IMR-90 (cell line): ENCODE measurements around the gene SIRT7. TPM values are rescaled to one million over a fixed set of nuclear protein-coding genes. Genes with fewer than 3 reads are reported as not detected.

Experiments
- ATAC-seq: fragments of 200-7000 bp; cut with Tn5 transposase; 2 replicates; pipeline ENCODE4 v1.9.1; 2020; ENCODE audit warnings: low read depth, mild to moderate bottlenecking, moderate library complexity
- BruUV-seq: library from RNA; stranded (reverse); fragments of 400-500 nt; replicated peaks from 2 replicates; lab custom pipeline; 2021; lab: Mats Ljungman, UMichigan
- CTCF ChIA-PET: fragments of 300-600 bp; formaldehyde crosslinking; extraction: SDS; loops from one replicate; lab custom pipeline; 2021; ENCODE audit warnings: antibody characterized with exemption; lab: Yijun Ruan, JAX
- POLR2A ChIA-PET: fragments of 300-600 bp; sonication (Branson Sonifier 250); formaldehyde crosslinking; loops from one replicate; lab custom pipeline; 2022; ENCODE audit warnings: antibody characterized with exemption; ENCODE audit not compliant: unreplicated experiment; lab: Charles Lee
- DNase-seq: peaks from one replicate; pipeline ENCODE4 v3.0.0; 2013
- H2AFZ ChIP-seq: replicated peaks from 2 replicates; pipeline ENCODE3; 2013; ENCODE audit warnings: low read length, mild to moderate bottlenecking; ENCODE audit not compliant: poor library complexity
- H2AK5ac ChIP-seq: 2 replicates; pipeline ENCODE4 v1.6.1; 2013; ENCODE audit warnings: low read depth, low read length, inconsistent platforms
- H2AK9ac ChIP-seq: replicated peaks from 2 replicates; pipeline ENCODE3; 2013; ENCODE audit warnings: mild to moderate bottlenecking, low read depth, low read length, moderate library complexity; ENCODE audit not compliant: poor library complexity
- H2BK120ac ChIP-seq: 2 replicates; pipeline ENCODE4 v1.6.1; 2013; ENCODE audit warnings: low read depth, low read length, inconsistent platforms
- H2BK15ac ChIP-seq: 3 replicates; pipeline ENCODE4 v1.6.1; 2013; ENCODE audit warnings: low read depth, low read length, inconsistent platforms
- H2BK20ac ChIP-seq: 2 replicates; pipeline ENCODE4 v1.6.1; 2013; ENCODE audit warnings: low read depth, mild to moderate bottlenecking, inconsistent platforms, low read length, moderate library complexity
- H2BK5ac ChIP-seq: 2 replicates; pipeline ENCODE4 v1.6.1; 2013; ENCODE audit warnings: mild to moderate bottlenecking, low read depth, low read length, inconsistent platforms; ENCODE audit not compliant: poor library complexity, severe bottlenecking
- H3K14ac ChIP-seq: replicated peaks from 2 replicates; pipeline ENCODE4 v1.6.1; 2013; ENCODE audit warnings: low read depth, low read length, inconsistent platforms
- H3K18ac ChIP-seq: 2 replicates; pipeline ENCODE4 v1.6.1; 2013; ENCODE audit warnings: low read depth, low read length, control low read depth
- H3K23ac ChIP-seq: 2 replicates; pipeline ENCODE4 v1.6.1; 2013; ENCODE audit warnings: low read depth, low read length, inconsistent platforms
- H3K27ac ChIP-seq: 2 replicates; pipeline ENCODE4 v1.5.1; 2013; ENCODE audit warnings: mild to moderate bottlenecking, control low read depth, low read length; ENCODE audit not compliant: insufficient read depth
- H3K27me3 ChIP-seq: 2 replicates; pipeline ENCODE4 v1.6.1; 2013; ENCODE audit warnings: low read length; ENCODE audit not compliant: control insufficient read depth, insufficient read depth
- H3K36me3 ChIP-seq: 2 replicates; pipeline ENCODE4 v1.6.1; 2013; ENCODE audit warnings: low read length, mixed read lengths; ENCODE audit not compliant: control insufficient read depth, insufficient read depth
- H3K4ac ChIP-seq: 2 replicates; pipeline ENCODE4 v1.6.1; 2013; ENCODE audit warnings: low read depth, low read length, inconsistent platforms
- H3K4me1 ChIP-seq: 2 replicates; pipeline ENCODE4 v1.6.1; 2013; ENCODE audit warnings: low read length, mixed read lengths; ENCODE audit not compliant: control insufficient read depth, insufficient read depth
- H3K4me2 ChIP-seq: 2 replicates; pipeline ENCODE4 v1.6.1; 2013; ENCODE audit warnings: low read depth, mild to moderate bottlenecking, control low read depth, low read length, moderate library complexity
- H3K4me3 ChIP-seq: 2 replicates; pipeline ENCODE4 v1.5.1; 2013; ENCODE audit warnings: low read depth, mild to moderate bottlenecking, control low read depth, low read length, moderate library complexity; ENCODE audit not compliant: insufficient read depth
- H3K56ac ChIP-seq: 2 replicates; pipeline ENCODE4 v1.6.1; 2013; ENCODE audit warnings: low read length, inconsistent platforms; ENCODE audit not compliant: insufficient read depth; ENCODE audit errors: extremely low read depth
- H3K79me1 ChIP-seq, 2 experiments: 2 replicates each; pipeline ENCODE4 v1.6.1; 2013; ENCODE audit warnings: low read length in 2 of 2, inconsistent platforms in 1 of 2, low read depth in 1 of 2
- H3K9ac ChIP-seq: 2 replicates; pipeline ENCODE4 v1.6.1; 2013; ENCODE audit warnings: low read depth, low read length, control low read depth
- H3K9me1 ChIP-seq: 2 replicates; pipeline ENCODE4 v1.6.1; 2013; ENCODE audit warnings: low read length, inconsistent platforms; ENCODE audit not compliant: insufficient read depth
- H3K9me3 ChIP-seq: 2 replicates; pipeline ENCODE4 v1.6.1; 2013; ENCODE audit warnings: low read length; ENCODE audit not compliant: control insufficient read depth, insufficient read depth
- H4K20me1 ChIP-seq: 2 replicates; pipeline ENCODE4 v1.6.1; 2013; ENCODE audit warnings: low read length, inconsistent platforms; ENCODE audit not compliant: insufficient read depth
- H4K5ac ChIP-seq: 2 replicates; pipeline ENCODE4 v1.6.1; 2013; ENCODE audit warnings: mild to moderate bottlenecking, low read depth, low read length, control low read depth
- H4K8ac ChIP-seq, 2 experiments: 2 replicates each; pipeline ENCODE4 v1.6.1; 2013; ENCODE audit warnings: low read depth in 2 of 2, low read length in 2 of 2, control low read depth in 1 of 2, inconsistent platforms in 1 of 2
- H4K91ac ChIP-seq: 2 replicates; pipeline ENCODE4 v1.6.1; 2013; ENCODE audit warnings: low read depth, low read length, inconsistent platforms; ENCODE audit not compliant: insufficient read depth
- MXI1 ChIP-seq: IDR thresholded peaks from 2 replicates; pipeline ENCODE4 v1.6.1; 2012; ENCODE audit warnings: low read depth, mild to moderate bottlenecking, low read length, moderate library complexity, borderline replicate concordance
- NFE2L2 ChIP-seq: fragments of 150-350 bp; IDR thresholded peaks from 2 replicates; pipeline ENCODE4 v1.6.1; 2016; ENCODE audit warnings: low read depth, mild to moderate bottlenecking, low read length
- SMC3 ChIP-seq: fragments of 150-350 bp; IDR thresholded peaks from 2 replicates; pipeline ENCODE4 v1.6.1; 2016; ENCODE audit warnings: low read depth, mild to moderate bottlenecking, antibody characterized with exemption, low read length, moderate library complexity
- WGBS, 2 experiments: methylation state at CpG; one replicate each; pipeline versions ENCODE4 v1.1.5 to v1.1.7; 2013; ENCODE audit warnings: missing lambda C conversion rate in 2 of 2; ENCODE audit not compliant: insufficient read length in 1 of 2; ENCODE audit errors: extremely low coverage in 2 of 2; 5-methylcytosine and 5-hydroxymethylcytosine counted together
- dilution Hi-C: fragments of 300-500 bp; cut with HindIII; formaldehyde crosslinking; loops from one replicate; pipeline ENCODE4 v1.14.3; 2018; ENCODE audit warnings: low sequenced_read_pairs; ENCODE audit not compliant: unreplicated experiment
- in situ Hi-C: fragments of 300-500 bp; cut with MboI; formaldehyde crosslinking; loops from 3 replicates; pipeline ENCODE4 v1.14.3; 2019; ENCODE audit warnings: low sequenced_read_pairs, inconsistent platforms, mixed read lengths
- intact Hi-C: fragments of 100-400 bp; cut with micrococcal nuclease; formaldehyde crosslinking; loops from 2 replicates; pipeline ENCODE4 v1.10.0; 2022
- polyA plus RNA-seq, 3 experiments: library from polyadenylated mRNA; depleted of rRNA; stranded (reverse); fragments of >200 nt; gene quantifications; 2 replicates each; pipeline ENCODE4 v1.2.3, GENCODE V29; 2012; ENCODE audit warnings: low replicate concordance in 1 of 3
- total RNA-seq: library from RNA; depleted of rRNA; stranded (reverse); fragments of >200 nt; gene quantifications from 2 replicates; pipeline ENCODE4 v1.2.3, GENCODE V29; 2012
- TF ChIP-seq, protein P1 (sequence below): fragments of 150-350 bp; IDR thresholded peaks from 2 replicates; pipeline ENCODE4 v1.6.1; 2017; ENCODE audit warnings: mild to moderate bottlenecking, antibody characterized with exemption, low read length, low read depth

The SIRT7 gene
- total and polyA plus RNA-seq, 2 of the 4 experiments (the other 2 are of a cell fraction): 14.5 to 19.8 TPM

DNA sequence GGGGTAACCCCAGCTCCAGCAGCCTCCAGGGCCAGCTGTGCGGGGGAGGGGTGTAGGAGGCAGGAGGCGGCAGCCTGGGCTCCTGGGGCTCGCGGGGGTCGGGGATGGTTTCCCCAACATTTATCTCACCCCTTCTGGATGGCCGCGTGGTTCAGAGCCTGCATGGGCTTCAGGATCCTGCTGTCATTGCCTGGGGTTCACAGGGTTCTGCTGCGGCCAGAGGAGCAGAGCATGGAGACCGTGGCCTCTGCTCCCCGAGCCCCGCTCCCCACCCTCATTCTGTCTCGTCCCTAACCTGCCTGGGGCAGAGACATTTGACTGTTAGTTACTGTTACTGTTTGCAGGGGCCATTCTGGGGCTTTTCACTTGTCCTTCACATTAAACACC lies 24.2 kb upstream of the SIRT7 start:
- Histone ChIP-seq H3K4me2 (no peak overlapping the region), H2AK5ac (no peak overlapping the region), H4K20me1 (no peaks in the 10 kb centered on the region; the same call in 1 of the 2 replicates), H3K9ac (no peak overlapping the region), H3K18ac (no peak overlapping the region), H3K4me3 (no peak overlapping the region), H2BK120ac (no peak overlapping the region), H3K14ac (no peak overlapping the region), H2BK5ac (no peak overlapping the region), H2AK9ac (no peak overlapping the region), H3K4ac (no peak overlapping the region), H3K56ac (no peak overlapping the region), H2BK15ac (no peak overlapping the region), H4K8ac (no peak overlapping the region), H2AFZ (peak overlapping the region; percentile 3), H4K91ac (no peak overlapping the region), H3K27me3 (peaks cover 25% of the 10 kb centered on the region), H3K23ac (no peak overlapping the region), H2BK20ac (no peak overlapping the region), H3K4me1 (no peaks in the 10 kb centered on the region), H3K9me3 (no peaks in the 10 kb centered on the region), H3K9me1 (no peaks in the 10 kb centered on the region), H3K36me3 (no peaks in the 10 kb centered on the region), H3K27ac (no peak overlapping the region), H3K79me1 (no peaks in the 10 kb centered on the region; a peak in 1 of 4 replicates), H4K5ac (no peak overlapping the region)
- no peak for DNase-seq
- ATAC-seq: no peak
- ChIA-PET CTCF (interaction anchor here (1.1 kb wide), 1 partner anchor 17 kb away, joined by 3 read pairs; no protein-coding TSS in a partner anchor), POLR2A (no interaction called here)
- no CpG with 5 or more reads among the region's 12 CpGs for WGBS, 2 experiments
- intact Hi-C loops (no loop called here), in situ Hi-C loops (no loop called here), dilution Hi-C loops (no loop called here)
- no TSS peak for BruUV-seq
- TF ChIP-seq MXI1 (no peak), NFE2L2 (no peak), SMC3 (no peak)
- TF ChIP-seq, protein P1, sequence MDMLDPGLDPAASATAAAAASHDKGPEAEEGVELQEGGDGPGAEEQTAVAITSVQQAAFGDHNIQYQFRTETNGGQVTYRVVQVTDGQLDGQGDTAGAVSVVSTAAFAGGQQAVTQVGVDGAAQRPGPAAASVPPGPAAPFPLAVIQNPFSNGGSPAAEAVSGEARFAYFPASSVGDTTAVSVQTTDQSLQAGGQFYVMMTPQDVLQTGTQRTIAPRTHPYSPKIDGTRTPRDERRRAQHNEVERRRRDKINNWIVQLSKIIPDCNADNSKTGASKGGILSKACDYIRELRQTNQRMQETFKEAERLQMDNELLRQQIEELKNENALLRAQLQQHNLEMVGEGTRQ: no peak
